GM18502 (cell line): ENCODE results near the gene SSC4D.
"Not testable (repeated sequence)": the region's sequence is repeated elsewhere in the genome, so short reads cannot be mapped to it uniquely, and the experiment has no call there.

Source experiments
- ATAC-seq: cut with Tn5 transposase; IDR thresholded peaks from one replicate; pipeline ENCODE4 v1.9.1; 2021; ENCODE audit warnings: mild to moderate bottlenecking; ENCODE audit not compliant: unreplicated experiment, poor library complexity

The SSC4D gene

DNA sequence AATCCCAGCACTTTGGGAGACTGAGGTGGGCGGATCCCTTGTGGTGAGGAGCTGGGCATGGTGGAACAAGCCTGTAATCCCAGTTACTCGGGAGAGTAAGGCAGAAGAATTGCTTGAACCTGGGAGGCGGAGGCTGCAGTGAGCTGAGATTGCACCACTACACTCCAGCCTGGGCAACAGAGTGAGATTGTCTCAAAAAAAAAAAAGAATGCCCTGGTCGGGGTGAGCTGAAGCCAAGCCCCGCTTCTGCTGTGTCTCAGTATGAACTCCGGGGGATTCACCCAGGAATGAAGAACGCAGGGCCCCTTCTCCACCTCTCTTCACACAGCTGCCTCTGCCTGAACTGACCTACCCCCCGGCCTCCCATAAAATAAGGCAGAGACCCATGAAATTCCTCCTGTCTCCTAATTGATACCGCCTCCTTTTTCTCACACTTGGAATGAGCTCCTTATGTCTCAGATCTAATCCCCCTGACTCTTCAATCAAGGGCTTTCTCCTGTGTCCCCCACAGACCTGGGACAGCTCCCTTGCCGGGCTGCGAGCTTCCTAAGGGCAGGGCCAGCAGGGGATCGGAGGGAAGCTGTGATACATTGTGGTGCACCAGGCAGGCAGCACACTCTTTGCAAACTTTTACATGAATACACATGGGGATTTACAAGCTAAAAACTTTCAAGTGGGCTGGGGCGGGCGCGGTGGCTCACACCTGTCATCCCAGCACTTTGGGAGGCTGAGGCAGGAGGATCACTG lies 14.3 kb upstream of the SSC4D start:
- no peak for ATAC-seq

- ATAC-seq: not testable (repeated sequence)
Observed at GRCh38 chr7:76421097-76421496, 11.6 kb upstream of the SSC4D start.

GRCh38 chr7:76417654-76418310 lies 8.3 kb upstream of the SSC4D start:
- not testable (repeated sequence) for ATAC-seq

DNA sequence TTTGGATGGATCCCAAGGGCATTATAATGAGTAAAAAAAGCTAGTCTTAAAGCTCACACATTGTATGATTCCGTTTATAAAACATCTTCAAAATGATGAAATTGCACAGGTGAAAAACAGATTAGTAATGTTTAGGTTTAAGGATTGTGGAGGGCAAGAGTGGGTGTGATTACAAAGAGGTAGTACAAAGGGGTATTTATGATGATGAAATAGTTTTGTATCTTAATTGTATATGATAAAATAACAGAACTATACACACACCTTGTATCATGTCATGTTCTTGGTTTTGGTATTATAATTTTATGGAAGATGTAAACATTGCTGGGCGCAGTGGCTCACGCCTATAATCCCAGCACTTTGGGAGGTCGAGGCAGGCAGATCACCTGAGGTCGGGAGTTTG lies 2.8 kb upstream of the SSC4D start:
- no peak for ATAC-seq

DNA sequence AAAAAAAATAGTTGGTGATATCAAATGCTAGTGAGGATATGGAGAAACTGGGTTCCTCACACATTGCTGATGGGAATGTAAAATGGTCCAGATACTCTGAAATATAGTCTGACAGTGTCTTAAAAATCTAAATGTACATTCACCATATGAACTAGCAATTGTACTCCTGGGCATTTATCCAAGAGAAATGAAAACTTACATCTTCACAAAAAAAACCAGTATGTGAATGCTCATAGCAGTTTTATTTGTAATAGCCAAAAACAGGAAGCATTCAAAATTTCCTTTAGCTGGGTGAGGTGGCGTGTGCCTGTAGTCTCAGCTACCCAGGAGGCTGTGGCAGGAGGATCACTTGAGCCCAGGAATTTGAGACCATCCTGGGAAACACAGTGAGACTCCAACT lies 2.1 kb upstream of the SSC4D start:
- no peak for ATAC-seq

GRCh38 chr7:76408121-76408560 lies 1.4 kb downstream of the SSC4D start:
- ATAC-seq: no peak

DNA sequence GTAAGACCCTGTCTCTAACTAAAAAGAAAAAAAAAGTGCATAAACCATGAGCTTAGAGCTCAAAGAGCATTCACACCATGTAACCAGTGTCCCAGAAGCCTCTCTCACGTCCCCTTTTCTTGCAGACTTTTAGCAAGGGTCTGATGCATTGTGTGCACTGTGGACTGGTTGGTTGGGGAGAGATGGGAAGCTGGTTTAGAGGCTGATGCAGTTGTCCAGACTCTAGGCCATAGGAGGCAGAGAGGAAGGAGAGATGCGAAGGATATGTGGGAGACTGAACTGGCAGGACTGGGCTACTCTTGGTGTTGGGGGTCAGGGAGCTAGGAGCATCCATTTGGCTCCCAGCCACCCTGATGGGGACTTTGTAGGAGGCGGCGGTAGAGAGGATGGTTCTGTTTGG lies 1.8 kb downstream of the SSC4D start:
- no peak for ATAC-seq

GRCh38 chr7:76405738-76406137 lies 3.8 kb downstream of the SSC4D start:
- no peak for ATAC-seq

GRCh38 chr7:76403780-76404494 lies 5.6 kb downstream of the SSC4D start:
- no peak for ATAC-seq

DNA sequence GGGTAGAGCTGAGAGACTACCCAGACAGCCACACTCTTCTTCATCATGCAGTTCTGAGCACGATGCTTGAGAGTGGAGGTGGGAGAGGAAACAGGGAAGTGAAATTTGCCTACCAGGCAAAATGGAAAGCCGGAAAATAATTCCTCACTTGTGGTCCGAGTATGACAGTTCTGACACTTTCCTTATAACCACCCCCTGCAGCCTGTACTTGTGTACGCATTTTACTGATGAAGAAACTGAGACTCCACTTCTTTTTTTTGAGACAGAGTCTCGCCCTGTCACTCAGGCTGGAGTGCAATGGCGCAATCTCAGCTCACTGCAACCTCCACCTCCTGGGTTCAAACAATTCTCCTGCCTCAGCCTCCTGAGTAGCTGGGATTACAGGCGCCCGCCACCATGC lies 6.4 kb downstream of the SSC4D start:
- ATAC-seq: not testable (repeated sequence)

DNA sequence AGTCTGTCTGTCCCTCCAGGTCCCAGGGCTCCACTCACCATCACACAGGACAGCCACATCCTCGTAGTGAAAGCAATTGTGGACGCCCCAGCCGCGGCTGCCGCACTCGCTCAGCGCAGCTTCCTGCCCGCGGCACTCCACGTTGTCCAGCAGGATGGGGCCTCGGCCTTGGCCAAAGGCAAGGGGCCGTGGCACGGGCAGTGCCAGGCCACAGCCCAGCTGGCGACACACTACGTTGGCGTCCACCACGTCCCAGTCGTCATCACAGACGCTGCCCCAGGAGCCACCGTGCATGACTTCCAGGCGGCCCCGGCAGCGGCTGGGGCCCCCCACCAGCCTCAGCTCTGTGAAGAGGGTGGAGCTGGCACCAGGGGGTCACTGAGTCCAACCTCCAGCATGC lies 9.2 kb downstream of the SSC4D start:
- ATAC-seq: no peak

GRCh38 chr7:76397409-76398183 lies 11.9 kb downstream of the SSC4D start:
- no peak for ATAC-seq

DNA sequence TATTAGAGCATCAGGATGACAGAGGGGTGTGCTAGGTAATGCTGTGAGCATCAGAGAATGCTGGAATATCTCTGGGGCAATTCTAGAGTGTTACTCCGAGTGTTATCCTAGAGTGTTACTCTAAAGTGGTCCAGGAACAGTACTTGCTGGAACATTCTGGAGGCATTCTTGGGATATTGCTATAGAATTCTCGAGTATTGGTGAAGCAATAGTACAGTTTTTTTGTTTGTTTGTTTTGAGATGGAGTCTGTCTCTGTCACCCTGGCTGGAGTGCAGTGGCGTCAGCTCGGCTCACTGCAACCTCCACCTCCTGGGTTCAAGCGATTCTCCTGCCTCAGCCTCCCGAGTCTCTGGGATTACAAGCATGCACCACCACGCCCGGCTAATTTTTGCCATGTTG lies 12.6 kb downstream of the SSC4D start:
- no peak for ATAC-seq

DNA sequence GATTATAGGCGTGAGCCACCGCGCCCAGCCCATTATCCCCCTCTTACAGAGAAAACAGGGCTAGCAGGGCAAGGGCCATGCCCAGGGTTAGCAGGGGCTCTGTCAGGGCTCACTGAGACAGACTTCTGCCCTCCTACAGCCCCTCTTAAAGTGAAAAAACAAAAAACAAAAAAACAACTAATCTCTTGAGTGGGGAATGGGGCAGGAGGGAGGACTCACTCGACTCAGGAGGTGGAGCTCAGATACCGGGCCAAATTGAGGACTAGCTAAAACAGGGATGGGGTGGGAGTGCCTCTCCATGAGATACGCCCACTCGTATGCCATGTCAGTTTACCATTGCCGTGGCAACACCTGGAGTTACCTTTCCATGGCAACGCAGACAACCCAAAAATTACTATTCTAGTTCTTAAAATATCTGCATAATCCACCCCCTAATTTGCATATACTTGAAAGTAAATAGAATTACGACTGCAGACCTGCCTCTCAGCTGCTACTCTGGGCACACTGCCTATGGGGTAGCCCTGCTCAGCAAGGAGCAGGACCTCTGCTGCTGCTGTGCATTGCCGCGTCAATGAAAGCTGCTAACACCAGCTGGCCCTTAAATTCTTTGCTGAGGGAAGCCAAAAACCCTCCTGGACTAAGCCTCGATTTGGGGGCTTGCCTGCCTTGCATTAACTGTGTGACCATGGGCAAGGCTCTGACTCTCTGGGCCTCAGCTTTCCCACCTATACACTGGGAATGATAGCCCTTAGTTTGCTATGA lies 13.4 kb downstream of the SSC4D start:
- no peak for ATAC-seq

DNA sequence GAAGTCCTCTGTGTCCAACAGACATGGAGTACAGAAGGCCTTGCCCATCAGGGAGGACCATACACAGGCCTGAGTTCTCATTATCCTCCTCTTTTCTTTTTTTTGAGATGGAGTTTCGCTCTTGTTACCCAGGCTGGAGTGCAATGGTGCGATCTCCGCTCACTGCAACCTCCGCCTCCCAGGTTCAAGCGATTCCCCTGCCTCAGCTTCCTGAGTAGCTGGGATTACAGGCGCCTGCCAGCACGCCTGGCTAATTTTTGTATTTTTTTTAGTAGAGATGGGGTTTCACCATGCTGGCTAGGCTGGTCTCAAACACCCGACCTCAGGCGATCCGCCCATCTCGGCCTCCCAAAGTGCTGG lies 13.9 kb downstream of the SSC4D start:
- ATAC-seq: not testable (repeated sequence)

- ATAC-seq: no peak
Observed at GRCh38 chr7:76394957-76395356, 14.5 kb downstream of the SSC4D start.

- ATAC-seq: peak; percentile 89
Observed at GRCh38 chr7:76393116-76394031, 16.1 kb downstream of the SSC4D start.

- ATAC-seq: no peak
Observed at GRCh38 chr7:76392531-76393115, 16.9 kb downstream of the SSC4D start.

GRCh38 chr7:76390092-76390491 lies 19.4 kb downstream of the SSC4D start:
- ATAC-seq: no peak
